ENCODE data around the gene PTPRT.
A peak's percentile ranks its signal among the peaks of the same experiment; 100 is the strongest.

PTPRT gene

GRCh38 chr20:43137160-43137559 lies 52.5 kb downstream of the PTPRT start:
- no peak for TF ChIP-seq CTCF (IDR thresholded peaks at IDR 0.05; ENCODE audit: low read depth, low read length)
- no peaks in the 10 kb centered on the region for H3K27me3 ChIP-seq
- no peak overlapping the region for H3K4me3 ChIP-seq (ENCODE audit: low read depth, low read length)
- H3K36me3 ChIP-seq, result no peaks in the 10 kb centered on the region
- DNase-seq, result no peak
- H3K4me1 ChIP-seq, result no peaks in the 10 kb centered on the region
- H3K9me3 ChIP-seq, result no peaks in the 10 kb centered on the region

GRCh38 chr20:43124241-43124640 lies 65.5 kb downstream of the PTPRT start:
- TF ChIP-seq CTCF (IDR thresholded peaks at IDR 0.05; ENCODE audit: low read depth, low read length), result no peak
- H3K36me3 ChIP-seq, result no peaks in the 10 kb centered on the region
- no peak for DNase-seq
- no peak overlapping the region for H3K4me3 ChIP-seq (ENCODE audit: low read depth, low read length)
- H3K9me3 ChIP-seq, result no peaks in the 10 kb centered on the region
- H3K27me3 ChIP-seq, result no peaks in the 10 kb centered on the region
- H3K4me1 ChIP-seq, result no peaks in the 10 kb centered on the region

GRCh38 chr20:43123180-43123579 lies 66.5 kb downstream of the PTPRT start:
- H3K36me3 ChIP-seq, result no peaks in the 10 kb centered on the region
- TF ChIP-seq CTCF (IDR thresholded peaks at IDR 0.05; ENCODE audit: low read depth, low read length), result no peak
- H3K9me3 ChIP-seq, result no peaks in the 10 kb centered on the region
- DNase-seq, result no peak
- H3K4me3 ChIP-seq (ENCODE audit: low read depth, low read length), result no peak overlapping the region
- no peaks in the 10 kb centered on the region for H3K27me3 ChIP-seq
- H3K4me1 ChIP-seq, result no peaks in the 10 kb centered on the region

GRCh38 chr20:43119720-43120119 lies 70.0 kb downstream of the PTPRT start:
- TF ChIP-seq CTCF (IDR thresholded peaks at IDR 0.05; ENCODE audit: low read depth, low read length), result no peak
- DNase-seq, result no peak
- Histone ChIP-seq H3K4me1 (no peaks in the 10 kb centered on the region), H3K36me3 (no peaks in the 10 kb centered on the region), H3K4me3 (ENCODE audit: low read depth, low read length) (no peak overlapping the region), H3K27me3 (no peaks in the 10 kb centered on the region), H3K9me3 (no peaks in the 10 kb centered on the region)

GRCh38 chr20:43102394-43102793 lies 87.3 kb downstream of the PTPRT start:
- DNase-seq, result no peak
- no peaks in the 10 kb centered on the region for H3K9me3 ChIP-seq
- H3K4me3 ChIP-seq (ENCODE audit: low read depth, low read length), result no peak overlapping the region
- no peaks in the 10 kb centered on the region for H3K36me3 ChIP-seq
- peak; percentile 27; the same call in 1 of the 2 replicates for TF ChIP-seq CTCF (IDR thresholded peaks at IDR 0.05; ENCODE audit: low read depth, low read length)
- no peaks in the 10 kb centered on the region for H3K27me3 ChIP-seq
- no peaks in the 10 kb centered on the region for H3K4me1 ChIP-seq

- no peak for TF ChIP-seq CTCF (IDR thresholded peaks at IDR 0.05; ENCODE audit: low read depth, low read length)
- Histone ChIP-seq H3K4me1 (no peaks in the 10 kb centered on the region), H3K9me3 (no peaks in the 10 kb centered on the region), H3K4me3 (ENCODE audit: low read depth, low read length) (no peak overlapping the region), H3K27me3 (no peaks in the 10 kb centered on the region), H3K36me3 (no peaks in the 10 kb centered on the region)
- DNase-seq, result no peak
These were observed 92.8 kb downstream of the PTPRT start for GRCh38 chr20:43096931-43097260.
